GM10266 (cell line): ENCODE measurements around the gene RNF224.

Experiments
- DNase-seq: peaks from one replicate; pipeline ENCODE4 v3.0.0; 2012; ENCODE audit errors: extremely low spot score
- CTCF ChIP-seq: IDR thresholded peaks from 2 replicates; pipeline ENCODE4 v1.5.1; 2012; ENCODE audit warnings: mild to moderate bottlenecking, low read depth; ENCODE audit not compliant: control insufficient read depth, insufficient read depth; ENCODE audit errors: missing control alignments

RNF224 gene

DNA sequence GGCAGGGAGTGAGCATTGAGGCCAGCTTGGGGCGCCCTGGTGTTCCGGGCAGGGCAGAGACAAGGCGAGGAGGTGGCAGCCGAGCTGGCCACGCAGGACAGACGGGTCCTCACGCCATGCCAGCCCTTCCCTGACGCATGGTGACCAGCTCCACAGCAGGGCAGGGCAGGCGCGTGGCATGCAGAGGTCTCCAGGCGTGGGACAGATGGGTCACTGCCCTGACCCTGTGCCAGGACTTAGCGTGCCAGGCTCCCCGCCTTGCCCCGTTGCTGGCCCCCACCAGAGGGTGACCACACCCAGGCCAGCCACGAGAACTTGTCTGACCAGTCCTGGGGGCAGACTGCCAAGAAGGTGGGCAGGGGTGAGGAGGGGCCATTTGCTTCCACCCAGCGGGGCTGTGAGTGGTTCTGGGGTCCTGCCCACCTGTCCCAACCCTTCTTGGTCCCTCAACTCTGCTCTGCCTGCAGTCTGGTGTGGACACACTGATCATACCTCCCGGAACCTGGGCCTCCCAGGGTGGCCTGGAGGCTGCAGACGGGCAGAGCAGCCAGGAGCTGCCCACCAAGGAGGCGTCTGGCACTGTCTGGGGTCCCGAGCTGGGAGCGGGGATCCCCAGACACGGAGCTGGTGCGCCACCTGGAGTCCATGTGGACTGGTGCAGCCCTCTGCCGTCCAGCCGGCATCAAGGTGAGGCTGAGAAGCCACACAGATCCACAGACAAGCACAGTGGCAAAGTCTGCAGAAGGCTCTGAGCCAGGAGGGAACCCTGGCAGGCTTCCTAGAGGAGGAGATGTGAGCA is at the start of gene RNF224:
RNF224 (plus strand) TSS at position 449 of the 799 bp plus-strand sequence. CDS start 834 bp downstream, outside the sequence.
- TF ChIP-seq CTCF = peak; percentile 96
- DNase-seq = peak; percentile 88

DNA sequence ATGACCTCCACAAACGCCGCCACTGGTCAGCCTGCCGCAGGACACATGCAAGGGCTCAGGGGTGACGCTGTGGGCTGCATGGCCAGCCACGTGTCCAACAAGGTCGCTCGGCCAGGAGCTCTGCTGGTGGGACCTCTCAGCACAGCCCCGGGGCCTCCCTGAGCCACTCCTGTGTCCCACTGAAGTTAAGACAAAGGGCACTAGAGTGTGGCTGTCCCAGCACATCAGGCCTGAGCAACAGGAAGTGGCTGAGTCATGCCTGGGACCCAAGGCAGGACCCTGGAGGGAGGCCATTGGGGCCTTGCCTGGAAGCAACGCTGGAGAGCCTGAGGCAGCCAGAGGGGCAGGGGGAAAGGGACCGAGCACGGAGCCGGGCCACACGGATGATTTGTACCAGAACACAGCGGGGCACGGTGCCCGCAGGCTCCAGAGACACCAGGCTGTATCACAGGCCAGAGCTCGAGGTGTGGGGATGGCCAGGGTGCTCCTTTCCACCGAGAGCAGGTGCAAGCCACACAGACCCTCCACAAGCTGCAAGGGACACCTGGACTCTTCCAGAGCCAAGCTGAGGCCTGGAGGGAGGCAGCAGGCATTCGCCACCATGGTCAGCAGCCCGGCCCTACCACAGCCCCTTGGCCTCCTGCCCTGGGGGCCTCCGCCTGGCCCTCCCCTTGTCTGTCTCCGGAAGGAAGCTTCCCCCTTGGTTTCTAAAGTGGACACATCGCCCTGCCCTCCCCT is 48.9 kb upstream of the RNF224 start:
- DNase-seq = no peak
- TF ChIP-seq CTCF = no peak

- no peak for DNase-seq
Observed at GRCh38 chr9:137178939-137179630, 48.2 kb upstream of the RNF224 start.

GRCh38 chr9:137179761-137180160 is 47.5 kb upstream of the RNF224 start:
- no peak for TF ChIP-seq CTCF
- DNase-seq = no peak

More at GRCh38 chr9:137178939-137179630, 48.2 kb upstream of the RNF224 start:
- TF ChIP-seq CTCF = no peak

DNA sequence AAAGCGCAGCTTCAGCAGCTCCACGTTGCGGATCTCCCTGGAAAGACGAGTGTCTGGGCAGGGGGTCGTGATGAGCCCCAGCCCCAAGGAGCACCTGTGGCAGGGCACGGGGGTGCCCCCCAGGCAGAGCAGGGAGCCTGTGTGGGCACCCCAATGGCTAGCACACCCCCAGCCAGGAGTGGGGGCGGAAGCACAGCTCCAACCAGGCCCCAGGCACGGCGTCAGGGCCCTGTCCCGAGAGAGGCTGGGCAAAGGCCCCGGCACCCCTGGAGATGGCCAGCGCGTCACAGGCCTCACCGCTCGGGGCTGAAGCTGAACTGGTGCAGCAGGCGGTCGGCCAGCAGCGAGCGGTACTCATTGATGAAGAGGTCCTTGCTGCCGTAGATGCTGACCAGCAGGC is 46.8 kb upstream of the RNF224 start:
- DNase-seq = no peak
- no peak for TF ChIP-seq CTCF

GRCh38 chr9:137181680-137182079 is 45.6 kb upstream of the RNF224 start:
- DNase-seq = no peak
- TF ChIP-seq CTCF = no peak
